Measurements from ENCODE around the gene PARK7. TPM values are rescaled to one million over a fixed set of nuclear protein-coding genes. Genes with fewer than 3 reads are reported as not detected.
A peak's percentile ranks its signal among the peaks of the same experiment; 100 is the strongest.

The PARK7 gene
- total RNA-seq, 2 donors from 2014 or later, result 304 to 378 TPM

- WGBS, 2 experiments (ENCODE audit: insufficient coverage in 1 of 2, insufficient read length in 1 of 2), result 44 to 52% methylated on average over 6 to 8 of the region's 8 CpGs
- DNase-seq, result peak; percentile 68
Measured at GRCh38 chr1:8015036-8015808, 53.7 kb downstream of the PARK7 start.

DNA sequence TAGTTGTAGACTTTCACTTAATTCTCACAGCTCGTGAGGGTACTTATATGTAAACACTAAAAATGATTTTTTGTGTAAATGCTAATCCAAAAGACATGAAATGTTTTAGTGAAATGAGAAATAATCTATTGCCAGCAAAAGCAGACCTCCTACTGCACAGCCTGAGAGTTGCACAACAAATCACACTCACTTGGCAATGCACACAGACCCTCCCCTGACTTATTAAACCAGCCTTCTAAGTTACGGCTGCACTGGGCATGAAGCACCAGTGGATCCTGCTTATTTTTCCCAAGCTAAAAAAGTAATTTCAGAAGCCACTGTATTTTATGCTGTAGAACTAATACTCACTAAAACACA lies 54.3 kb downstream of the PARK7 start:
- Mint-ChIP-seq H3K4me1 (peaks cover 54% of the 10 kb centered on the region), H3K36me3 (ENCODE audit: low read depth) (peaks cover 36% of the 10 kb centered on the region), H3K9me3 (no peaks in the 10 kb centered on the region), H3K27me3 (ENCODE audit: insufficient read depth) (no peaks in the 10 kb centered on the region), H3K4me3 (no peak overlapping the region), H3K27ac (no peak overlapping the region)
- Histone ChIP-seq H3K9me3 (ENCODE audit: control insufficient read depth, low read length) (no peaks in the 10 kb centered on the region), H3K4me3 (ENCODE audit: low read length) (no peak overlapping the region), H3K36me3 (ENCODE audit: control insufficient read depth, insufficient read depth, low read length) (peaks cover 51% of the 10 kb centered on the region), H3K4me1 (ENCODE audit: control insufficient read depth, insufficient read depth, low read length) (peaks cover 20% of the 10 kb centered on the region), H3K9ac (ENCODE audit: extremely low read depth, low read length, poor library complexity, severe bottlenecking) (no peak overlapping the region), H3K27ac (ENCODE audit: low read depth, low read length) (no peak overlapping the region), H3K27me3 (ENCODE audit: control insufficient read depth, insufficient read depth, low read length, poor library complexity, severe bottlenecking) (no peaks in the 10 kb centered on the region)
- no peak for DNase-seq
- TF ChIP-seq CTCF (conservative IDR thresholded peaks at IDR 0.05), result no peak
- 88% methylated on average over 2 of the region's 2 CpGs; no CpG with 5 or more reads in 1 of the 2 experiments for WGBS, 2 experiments (ENCODE audit: insufficient coverage in 1 of 2, insufficient read length in 1 of 2)

More at GRCh38 chr1:8015036-8015808, 53.7 kb downstream of the PARK7 start:
- Mint-ChIP-seq H3K4me3 (no peak overlapping the region), H3K9me3 (no peaks in the 10 kb centered on the region), H3K27me3 (ENCODE audit: insufficient read depth) (no peaks in the 10 kb centered on the region), H3K4me1 (peaks cover 52% of the 10 kb centered on the region), H3K27ac (peak overlapping the region; percentile 22), H3K36me3 (ENCODE audit: low read depth) (peaks cover 42% of the 10 kb centered on the region)
- Histone ChIP-seq H3K4me1 (ENCODE audit: control insufficient read depth, insufficient read depth, low read length) (peaks cover 20% of the 10 kb centered on the region), H3K27ac (ENCODE audit: low read depth, low read length) (no peak overlapping the region), H3K9me3 (ENCODE audit: control insufficient read depth, low read length) (no peaks in the 10 kb centered on the region), H3K27me3 (ENCODE audit: control insufficient read depth, insufficient read depth, low read length, poor library complexity, severe bottlenecking) (no peaks in the 10 kb centered on the region), H3K36me3 (ENCODE audit: control insufficient read depth, insufficient read depth, low read length) (peaks cover 56% of the 10 kb centered on the region), H3K4me3 (ENCODE audit: low read length) (no peak overlapping the region), H3K9ac (ENCODE audit: extremely low read depth, low read length, poor library complexity, severe bottlenecking) (no peak overlapping the region)
- TF ChIP-seq CTCF (conservative IDR thresholded peaks at IDR 0.05), result peak; percentile 86

DNA sequence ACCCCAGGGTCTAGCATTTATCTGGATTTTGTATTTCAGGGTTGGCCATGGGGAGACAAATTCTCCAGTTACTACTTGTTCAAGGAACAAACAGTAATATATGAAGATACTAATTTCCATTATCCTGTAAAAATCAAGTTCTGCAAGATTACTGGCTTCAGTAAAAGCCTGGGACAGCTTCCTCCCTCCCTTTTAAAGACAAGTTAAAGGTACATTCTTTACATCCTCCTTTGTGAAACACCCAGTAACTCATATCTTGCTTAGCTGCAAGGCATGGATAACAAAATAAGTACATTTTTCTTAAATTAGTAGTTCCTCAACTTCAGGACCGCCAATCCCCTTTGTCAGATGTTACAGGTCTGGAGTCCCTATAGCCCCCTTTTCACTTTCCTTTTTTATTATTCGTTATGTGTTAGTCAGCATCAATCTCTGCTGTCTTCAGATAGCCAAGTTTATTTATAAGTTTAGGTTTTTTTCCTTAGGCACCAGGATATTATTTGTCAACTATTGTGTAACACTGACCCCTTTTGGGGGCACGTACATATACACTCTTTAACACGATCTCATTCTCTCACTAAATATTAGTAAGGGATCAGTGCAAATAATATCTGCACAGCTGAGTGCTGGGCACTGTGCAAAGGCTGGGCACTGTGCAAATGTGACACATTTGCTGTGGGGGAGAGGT lies 54.8 kb downstream of the PARK7 start:
- peaks cover 30% of the 10 kb centered on the region for H3K36me3 Mint-ChIP-seq (ENCODE audit: low read depth)
- Histone ChIP-seq H3K4me1 (ENCODE audit: control insufficient read depth, insufficient read depth, low read length) (peaks cover 20% of the 10 kb centered on the region), H3K9me3 (ENCODE audit: control insufficient read depth, low read length) (no peaks in the 10 kb centered on the region), H3K36me3 (ENCODE audit: control insufficient read depth, insufficient read depth, low read length) (peaks cover 50% of the 10 kb centered on the region), H3K4me3 (ENCODE audit: low read length) (peak overlapping the region; percentile 59), H3K27ac (ENCODE audit: low read depth, low read length) (no peak overlapping the region), H3K9ac (ENCODE audit: extremely low read depth, low read length, poor library complexity, severe bottlenecking) (no peak overlapping the region), H3K27me3 (ENCODE audit: control insufficient read depth, insufficient read depth, low read length, poor library complexity, severe bottlenecking) (no peaks in the 10 kb centered on the region)
- 86% methylated on average over 4 of the region's 4 CpGs; no CpG with 5 or more reads in 1 of the 2 experiments for WGBS, 2 experiments (ENCODE audit: insufficient coverage in 1 of 2, insufficient read length in 1 of 2)
- no peak for DNase-seq
- H3K4me1 Mint-ChIP-seq, result peaks cover 55% of the 10 kb centered on the region
- H3K27me3 Mint-ChIP-seq (ENCODE audit: insufficient read depth), result no peaks in the 10 kb centered on the region
- H3K4me3 Mint-ChIP-seq, result no peak overlapping the region
- TF ChIP-seq CTCF (conservative IDR thresholded peaks at IDR 0.05), result peak; percentile 49
- no peak overlapping the region for H3K27ac Mint-ChIP-seq
- no peaks in the 10 kb centered on the region for H3K9me3 Mint-ChIP-seq

Data from endodermal cell (in vitro differentiated cells).